Neural progenitor cell (in vitro differentiated cells): ENCODE measurements around the gene AK8.

Experiments
- CTCF ChIP-seq: fragments of 200-600 bp; sonication (generic); IDR thresholded peaks from 2 replicates; pipeline ENCODE4 v1.5.1; 2017; ENCODE audit warnings: antibody characterized with exemption, mild to moderate bottlenecking
- EZH2 ChIP-seq: fragments of 200-600 bp; sonication (generic); IDR thresholded peaks from 2 replicates; pipeline ENCODE4 v1.6.1; 2017; ENCODE audit warnings: antibody characterized with exemption, mild to moderate bottlenecking, moderate library complexity

- TF ChIP-seq CTCF (no peak), EZH2 (no peak)
Observed at GRCh38 chr9:132762896-132763295, 115.2 kb downstream of the AK8 start.
